ENCODE measurements around the gene GNA12.

- no peak for TF ChIP-seq CTCF (conservative IDR thresholded peaks at IDR 0.05; ENCODE audit: low read depth, low read length)
- no peak for TF ChIP-seq EZH2 (IDR thresholded peaks at IDR 0.05; ENCODE audit: borderline replicate concordance, low read depth, low read length, poor library complexity, severe bottlenecking)
Observed at GRCh38 chr7:2883101-2883500, 39.0 kb upstream of the GNA12 start.

All from A673 (cell line).